ENCODE results near the gene TEX38.
"Not testable (repeated sequence)": the region's sequence is repeated elsewhere in the genome, so short reads cannot be mapped to it uniquely, and the experiment has no call there.

DNA sequence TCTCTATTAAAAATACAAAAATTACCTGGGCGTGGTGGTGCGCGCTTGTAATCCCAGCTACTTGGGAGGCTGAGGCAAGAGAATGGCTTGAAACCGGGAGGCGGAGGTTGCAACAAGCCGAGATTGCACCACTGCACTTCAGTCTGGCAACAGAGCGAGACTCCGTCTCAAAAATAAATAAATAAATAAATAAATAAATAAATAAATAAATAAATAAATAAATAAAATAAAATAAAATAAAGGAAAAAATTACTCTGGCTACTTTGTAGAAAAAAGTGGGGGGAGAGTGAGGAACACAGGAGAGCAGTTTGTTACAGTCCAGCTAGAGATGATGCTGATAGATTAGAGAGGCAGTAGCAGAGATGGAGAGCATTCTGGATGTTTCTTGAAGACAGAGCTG lies 48.7 kb downstream of the TEX38 start:
- TF ChIP-seq, protein P1, sequence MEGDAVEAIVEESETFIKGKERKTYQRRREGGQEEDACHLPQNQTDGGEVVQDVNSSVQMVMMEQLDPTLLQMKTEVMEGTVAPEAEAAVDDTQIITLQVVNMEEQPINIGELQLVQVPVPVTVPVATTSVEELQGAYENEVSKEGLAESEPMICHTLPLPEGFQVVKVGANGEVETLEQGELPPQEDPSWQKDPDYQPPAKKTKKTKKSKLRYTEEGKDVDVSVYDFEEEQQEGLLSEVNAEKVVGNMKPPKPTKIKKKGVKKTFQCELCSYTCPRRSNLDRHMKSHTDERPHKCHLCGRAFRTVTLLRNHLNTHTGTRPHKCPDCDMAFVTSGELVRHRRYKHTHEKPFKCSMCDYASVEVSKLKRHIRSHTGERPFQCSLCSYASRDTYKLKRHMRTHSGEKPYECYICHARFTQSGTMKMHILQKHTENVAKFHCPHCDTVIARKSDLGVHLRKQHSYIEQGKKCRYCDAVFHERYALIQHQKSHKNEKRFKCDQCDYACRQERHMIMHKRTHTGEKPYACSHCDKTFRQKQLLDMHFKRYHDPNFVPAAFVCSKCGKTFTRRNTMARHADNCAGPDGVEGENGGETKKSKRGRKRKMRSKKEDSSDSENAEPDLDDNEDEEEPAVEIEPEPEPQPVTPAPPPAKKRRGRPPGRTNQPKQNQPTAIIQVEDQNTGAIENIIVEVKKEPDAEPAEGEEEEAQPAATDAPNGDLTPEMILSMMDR (IDR thresholded peaks at IDR 0.05; ENCODE audit: low read depth, low read length) = not testable (repeated sequence)
- TF ChIP-seq EZH2phosphoT487 (IDR thresholded peaks at IDR 0.05; ENCODE audit: low read depth) = not testable (repeated sequence)
